Activated T-cell treated with anti-CD3 and anti-CD28 coated beads, Interleukin-2, amount 50 U/mL, for 48 hours (primary cell): ENCODE measurements around the gene C1QL1.
A peak's percentile ranks its signal among the peaks of the same experiment; 100 is the strongest.

ENCODE experiments used
- DNase-seq, 2 experiments: peaks; one replicate each; pipeline ENCODE4 v3.0.0-alpha.2; 2020

The C1QL1 gene

GRCh38 chr17:44928136-44928535 is 40.0 kb downstream of the C1QL1 start:
- DNase-seq, result no peak

- DNase-seq, result no peak
These were observed 40.4 kb downstream of the C1QL1 start for GRCh38 chr17:44927696-44928095.

DNA sequence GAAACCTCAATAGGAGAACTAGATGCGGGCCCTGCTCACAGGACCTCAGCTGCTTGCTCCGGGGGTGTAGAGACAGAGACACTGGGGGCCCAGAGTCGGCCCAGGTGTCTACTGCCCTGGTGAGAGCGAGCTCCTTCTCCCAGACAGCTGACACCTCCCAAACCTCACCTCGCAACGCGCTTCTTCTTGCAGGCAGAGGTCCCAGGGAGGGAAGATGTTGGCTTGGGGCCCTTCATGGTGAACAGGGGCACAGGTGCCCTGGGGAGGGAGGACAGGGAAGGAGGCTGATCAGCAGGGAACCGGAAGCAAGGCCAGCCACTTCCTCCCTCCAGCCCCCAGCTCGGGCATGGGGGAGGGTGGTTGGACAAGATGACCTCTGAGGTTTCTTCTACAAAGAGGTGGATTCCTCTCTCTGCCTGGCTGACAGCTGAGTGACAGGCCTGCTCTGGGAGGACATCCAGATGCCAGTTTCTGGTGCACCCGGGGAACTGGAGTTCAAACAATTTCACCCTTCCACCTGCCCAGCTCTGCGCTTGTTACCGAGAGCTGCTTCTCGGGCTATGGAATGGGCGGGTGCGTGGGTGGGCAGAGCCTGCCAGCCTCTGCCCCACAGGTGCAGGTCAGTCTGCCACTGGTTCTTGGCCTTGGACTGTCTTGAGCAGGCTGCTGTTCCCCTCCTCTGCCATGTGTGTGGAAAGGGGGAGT is 41.1 kb downstream of the C1QL1 start:
- DNase-seq, result no peak

DNA sequence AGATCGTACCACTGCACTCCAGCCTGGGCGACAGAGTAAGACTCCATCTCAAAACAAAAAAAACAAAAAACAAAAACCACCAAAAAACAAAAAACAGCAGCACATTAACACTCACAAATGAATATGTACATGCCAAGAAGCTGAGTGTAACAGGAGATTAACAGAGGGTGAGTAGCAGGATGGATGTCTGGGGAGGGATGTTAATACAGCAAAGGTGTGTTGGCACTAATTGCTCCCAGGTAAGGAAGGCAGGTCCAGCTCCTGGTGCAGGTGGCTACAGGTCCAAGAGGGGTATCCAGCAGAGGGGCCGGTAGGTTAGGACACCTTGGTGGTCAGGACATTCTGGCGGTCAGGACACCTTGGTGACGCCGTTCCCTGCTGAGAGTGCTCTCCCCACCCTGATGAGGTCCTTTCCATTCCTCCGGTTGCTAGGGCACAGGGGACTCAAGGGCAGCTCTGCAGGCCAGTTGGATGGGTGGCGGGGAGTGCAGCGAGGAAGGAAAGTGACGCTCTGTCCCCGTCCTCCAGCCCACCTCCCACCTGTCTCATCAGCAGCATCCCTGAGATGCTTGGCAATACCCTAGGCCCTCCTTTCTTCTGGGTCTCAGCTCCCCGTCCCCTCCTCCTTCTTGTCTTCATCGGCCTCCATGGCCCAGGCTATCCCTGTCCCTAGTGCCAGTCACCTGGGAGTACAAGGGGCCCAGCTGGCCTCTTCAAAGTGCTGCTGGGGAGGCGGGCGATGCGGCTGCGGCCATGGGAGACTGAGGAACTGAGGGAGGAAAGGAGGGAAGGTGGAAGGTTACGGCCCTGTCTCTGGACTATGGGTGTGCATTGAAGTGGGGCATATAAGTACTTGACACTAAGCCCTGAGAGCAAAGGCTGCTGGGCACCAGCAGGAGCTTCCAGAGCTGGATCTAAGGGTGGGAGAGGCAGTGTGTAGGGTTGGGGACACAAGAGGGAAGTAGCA is 42.1 kb downstream of the C1QL1 start:
- no peak for DNase-seq

GRCh38 chr17:44924107-44924544 is 44.0 kb downstream of the C1QL1 start:
- DNase-seq, result no peak

DNA sequence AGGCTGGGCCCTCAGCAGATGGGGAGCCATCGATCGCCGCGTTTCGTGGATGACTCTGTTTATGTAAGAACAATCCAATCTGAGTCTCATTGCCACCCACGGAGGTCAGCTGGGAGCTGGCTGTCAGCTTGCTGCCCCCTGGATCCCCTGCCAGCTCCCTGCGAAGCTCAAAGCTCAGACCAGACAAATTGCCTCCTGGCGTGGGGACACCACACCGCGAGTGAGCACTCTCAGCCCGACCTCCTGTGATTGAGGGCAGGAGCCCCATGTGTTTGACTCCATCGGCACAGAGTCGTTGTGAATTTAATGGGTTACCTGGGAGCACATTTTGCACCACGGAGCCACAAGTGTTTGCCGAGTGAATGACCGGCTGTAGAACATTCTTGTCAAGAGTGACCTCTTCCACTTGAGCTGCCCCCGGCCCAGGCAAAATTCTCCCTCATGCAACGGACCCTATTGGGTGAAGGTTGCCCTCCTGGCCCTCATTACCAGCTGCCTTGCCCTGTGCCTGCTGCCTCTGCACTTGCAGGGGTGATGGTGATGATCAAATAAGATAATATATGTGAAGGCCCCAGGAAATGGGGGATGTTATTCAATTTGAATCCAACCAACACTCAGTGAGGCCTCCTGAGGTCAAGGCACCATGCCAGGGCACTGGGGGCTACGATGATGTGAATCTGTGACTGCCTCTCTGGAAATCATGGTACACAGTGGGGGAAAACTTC is 45.2 kb downstream of the C1QL1 start:
- no peak for DNase-seq

DNA sequence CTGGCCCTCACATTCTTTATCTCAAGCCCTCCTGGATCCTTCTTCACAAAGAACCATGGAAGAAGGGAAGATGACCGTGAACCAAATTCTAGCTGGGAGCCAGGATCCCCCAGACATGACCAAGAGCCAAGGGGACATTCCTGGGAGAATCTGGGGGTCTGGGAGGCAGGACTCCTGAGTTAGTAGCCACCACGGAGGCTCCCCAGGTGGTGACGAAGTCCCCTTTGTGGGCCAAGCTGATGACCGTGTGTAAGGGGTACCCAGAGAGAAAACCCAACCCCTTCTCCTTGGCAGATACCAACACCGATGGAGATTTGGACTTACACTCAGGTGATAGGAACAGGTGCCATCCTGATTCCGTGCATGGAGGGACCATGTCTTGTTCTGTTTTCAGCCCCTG is 46.0 kb downstream of the C1QL1 start:
- no peak for DNase-seq

- no peak for DNase-seq
These were observed 46.8 kb downstream of the C1QL1 start for GRCh38 chr17:44921122-44921882.

DNA sequence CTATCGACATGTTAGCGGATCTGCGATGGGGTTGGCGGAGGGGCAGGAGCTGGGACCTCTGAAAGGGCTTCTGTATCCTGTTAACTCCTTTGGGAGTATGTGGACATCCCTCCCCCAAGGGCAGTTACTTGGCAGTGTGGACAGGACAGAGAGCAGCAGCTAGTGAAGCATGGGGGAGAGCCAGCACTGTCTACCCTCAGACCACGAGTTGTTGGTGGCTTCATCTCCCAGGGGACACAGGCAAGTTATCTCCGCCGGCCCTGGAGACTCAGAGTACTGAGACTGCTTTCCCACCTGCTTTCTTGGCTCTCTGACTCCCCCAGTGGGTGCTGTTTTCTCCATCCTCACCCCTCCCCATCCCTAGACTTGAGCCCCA is 47.5 kb downstream of the C1QL1 start:
- no peak for DNase-seq

GRCh38 chr17:44919885-44920564 is 48.1 kb downstream of the C1QL1 start:
- peak; percentile 64 to 78 for DNase-seq

DNA sequence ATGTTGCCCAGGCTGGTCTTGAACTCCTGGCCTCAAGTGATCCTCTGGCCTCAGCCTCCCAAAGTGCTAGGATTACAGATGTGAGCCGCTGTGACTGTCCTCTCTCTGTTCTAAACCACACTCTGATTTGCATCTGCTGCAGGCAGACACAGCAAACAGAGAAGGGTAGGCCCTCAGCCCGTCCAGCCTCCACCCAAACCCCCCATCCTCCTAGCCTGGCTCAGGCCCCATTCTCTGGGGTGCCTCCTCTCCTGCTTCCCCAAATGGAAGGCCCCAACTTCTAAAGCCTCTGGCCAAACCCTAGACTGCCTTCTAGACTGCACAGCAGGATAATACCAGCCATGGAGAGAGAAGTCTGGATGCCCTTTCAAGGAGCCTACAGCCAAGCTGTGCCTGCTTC is 48.7 kb downstream of the C1QL1 start:
- DNase-seq, result no peak

DNA sequence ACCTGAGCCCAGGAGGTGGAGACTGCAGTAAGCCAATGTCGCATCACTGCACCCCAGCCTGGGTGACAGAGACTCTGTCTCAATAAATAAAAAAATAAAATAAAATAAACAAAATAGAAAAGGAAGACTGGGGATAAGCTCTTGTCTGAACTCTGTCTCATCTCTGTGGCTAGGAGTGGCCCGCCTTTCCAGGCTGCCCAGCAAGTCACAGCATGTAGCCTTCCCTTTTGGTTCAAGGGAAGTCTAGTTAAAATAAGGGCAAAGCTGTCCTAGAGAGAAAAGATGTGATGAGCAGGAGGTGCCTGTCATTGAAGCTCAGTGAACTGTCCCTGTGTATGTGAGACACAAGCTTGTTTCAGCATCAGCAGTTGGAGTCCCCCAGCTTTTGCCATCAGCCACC is 50.1 kb downstream of the C1QL1 start:
- no peak for DNase-seq

DNA sequence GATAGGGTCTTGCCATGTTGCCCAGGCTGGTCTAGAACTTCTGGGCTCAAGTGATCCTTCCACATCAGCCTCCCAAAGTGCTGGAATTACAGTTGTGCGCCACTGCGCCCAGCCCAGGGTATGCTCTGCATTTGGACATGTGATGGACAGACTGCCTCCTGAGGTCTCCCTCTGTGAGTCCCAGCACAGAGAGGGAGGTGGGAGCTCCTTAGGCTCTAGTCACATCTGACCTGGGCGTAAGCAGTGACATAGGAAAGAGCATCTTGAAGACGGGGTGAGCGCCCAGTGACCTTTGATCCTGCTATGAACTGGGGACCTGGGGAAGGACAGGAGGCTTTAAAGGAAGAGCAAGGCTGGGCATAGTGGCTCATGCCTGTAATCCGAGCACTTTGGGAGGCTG is 50.6 kb downstream of the C1QL1 start:
- DNase-seq, result no peak

DNA sequence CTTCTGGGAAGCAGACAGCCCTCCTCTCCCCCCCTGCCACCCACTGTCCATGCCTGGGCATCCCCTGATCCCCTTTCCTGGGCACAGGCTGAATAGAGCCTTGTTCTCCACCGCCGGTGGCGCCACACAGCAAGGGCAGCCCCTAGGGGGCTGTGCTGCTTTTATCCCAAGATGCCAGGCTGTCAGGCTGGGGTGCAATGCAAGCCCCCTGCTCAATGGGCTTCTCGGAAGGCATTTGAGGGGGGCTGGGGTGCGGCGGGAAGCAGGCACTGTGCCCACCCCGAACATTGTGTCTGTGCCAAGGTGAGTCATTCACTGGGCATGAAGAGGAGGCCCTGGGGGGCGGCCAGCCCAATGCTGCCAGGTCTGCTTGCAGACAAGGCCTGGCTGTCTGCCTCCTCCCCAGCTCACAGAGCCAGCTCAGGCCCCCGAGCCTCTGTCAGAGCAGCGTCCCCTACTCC is 51.3 kb downstream of the C1QL1 start:
- no peak for DNase-seq

- no peak for DNase-seq
These were observed 52.0 kb downstream of the C1QL1 start for GRCh38 chr17:44915862-44916780.

DNA sequence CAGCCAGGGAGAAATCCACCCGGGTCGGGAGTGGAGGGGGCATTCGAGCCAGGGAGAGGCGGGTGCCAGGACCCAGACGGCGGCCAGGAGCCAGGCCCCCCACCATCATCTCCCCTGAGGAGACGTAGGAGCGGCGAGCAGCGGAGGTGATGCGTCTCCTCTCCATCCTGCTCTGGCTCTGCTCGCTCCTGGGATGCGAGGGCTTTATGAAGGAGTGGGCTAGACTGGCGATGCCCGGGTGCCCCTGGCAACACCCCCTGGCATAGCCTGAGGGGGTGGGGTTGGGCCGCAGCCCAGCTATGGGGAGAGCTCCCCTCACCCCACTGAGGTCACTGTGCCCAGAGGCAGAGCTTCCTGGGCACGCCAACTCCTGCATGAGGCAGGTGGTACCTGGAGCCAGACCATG is 52.8 kb downstream of the C1QL1 start, which contains the start of gene GFAP:
GFAP (minus strand) TSS at position 180 of the 406 bp plus-strand sequence; CDS start at position 166, 14 bp downstream.
- no peak for DNase-seq

- DNase-seq, result no peak
These were observed 53.3 kb downstream of the C1QL1 start for GRCh38 chr17:44914698-44915271.

DNA sequence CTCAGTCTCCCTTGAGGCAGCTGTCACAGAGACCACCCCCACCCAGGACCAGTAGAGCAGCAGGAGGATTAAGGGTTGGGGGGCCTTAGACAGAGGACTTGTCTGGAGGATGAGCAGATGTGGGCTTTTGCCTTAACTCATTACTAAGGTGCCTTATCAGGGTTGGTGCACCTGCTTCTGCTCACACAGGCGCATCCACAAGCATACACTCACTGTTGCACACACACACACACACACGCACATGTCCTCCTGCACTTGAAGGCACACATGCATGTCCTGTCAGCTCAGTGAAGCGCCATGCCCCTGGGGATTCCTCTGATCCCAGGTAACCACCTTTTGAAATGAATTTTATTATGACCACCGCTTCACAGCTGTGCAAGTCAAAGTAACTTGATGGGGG is 54.0 kb downstream of the C1QL1 start:
- no peak for DNase-seq

GRCh38 chr17:44913676-44914075 is 54.4 kb downstream of the C1QL1 start:
- DNase-seq, result no peak
